Peyer's patch (tissue), 4 donors: ENCODE measurements around the gene ZNHIT2. TPM values are rescaled to one million over a fixed set of nuclear protein-coding genes. Genes with fewer than 3 reads are reported as not detected.

ENCODE experiments used
- DNase-seq, 3 donors: peaks; one replicate each; pipeline ENCODE4 v3.0.0-alpha.2; 2017 to 2019
- H3K27ac ChIP-seq, 4 donors: fragments of 200-600 bp; sonication (generic); one replicate each; pipeline ENCODE4 v1.5.1; 2016 to 2019
- H3K27me3 ChIP-seq, 2 donors: fragments of 200-600 bp; sonication (generic); one replicate each; pipeline ENCODE4 v1.5.1; 2019
- H3K36me3 ChIP-seq, 3 donors: fragments of 200-600 bp; sonication (generic); one replicate each; pipeline ENCODE4 v1.5.1; 2016 to 2019
- H3K4me1 ChIP-seq, 4 donors: fragments of 200-600 bp; sonication (generic); one replicate each; pipeline ENCODE4 v1.5.1; 2016 to 2019
- H3K4me3 ChIP-seq, 4 donors: fragments of 200-600 bp; sonication (generic); 1 replicate in 3 of 4; 2 replicates in 1 of 4; pipeline ENCODE4 v1.5.1; 2016 to 2019; ENCODE audit warnings: mild to moderate bottlenecking in 1 of 4
- H3K9me3 ChIP-seq, 4 donors: fragments of 200-600 bp; sonication (generic); one replicate each; pipeline ENCODE4 v1.5.1; 2016 to 2019; ENCODE audit warnings: mild to moderate bottlenecking in 1 of 4
- POLR2A ChIP-seq, 2 donors: fragments of 450-650 bp; IDR thresholded peaks; one replicate each; pipeline ENCODE4 v1.5.1; 2017; ENCODE audit warnings: antibody characterized with exemption in 2 of 2, mild to moderate bottlenecking in 2 of 2, moderate library complexity in 2 of 2
- total RNA-seq, 4 donors: library from RNA; depleted of rRNA; stranded (reverse); fragments of >200 nt; gene quantifications; one replicate each; pipeline ENCODE4 v1.1.0, GENCODE V29; 2016
- TF ChIP-seq, protein P1 (sequence below), 6 experiments: fragments of 450-650 bp in 4 of 6; fragments of 200-600 bp in 2 of 6; sonication (generic) in 1 of 6; IDR thresholded peaks; one replicate each; pipeline ENCODE4 v1.5.1; 2017 to 2019; ENCODE audit warnings: antibody characterized with exemption in 6 of 6, mild to moderate bottlenecking in 3 of 6, moderate library complexity in 1 of 6

Gene ZNHIT2
- 10 to 100 TPM in 3 of 4 donors, 1 to 10 TPM in 1; 8.7 to 20.6 (median 13.8) TPM for total RNA-seq

DNA sequence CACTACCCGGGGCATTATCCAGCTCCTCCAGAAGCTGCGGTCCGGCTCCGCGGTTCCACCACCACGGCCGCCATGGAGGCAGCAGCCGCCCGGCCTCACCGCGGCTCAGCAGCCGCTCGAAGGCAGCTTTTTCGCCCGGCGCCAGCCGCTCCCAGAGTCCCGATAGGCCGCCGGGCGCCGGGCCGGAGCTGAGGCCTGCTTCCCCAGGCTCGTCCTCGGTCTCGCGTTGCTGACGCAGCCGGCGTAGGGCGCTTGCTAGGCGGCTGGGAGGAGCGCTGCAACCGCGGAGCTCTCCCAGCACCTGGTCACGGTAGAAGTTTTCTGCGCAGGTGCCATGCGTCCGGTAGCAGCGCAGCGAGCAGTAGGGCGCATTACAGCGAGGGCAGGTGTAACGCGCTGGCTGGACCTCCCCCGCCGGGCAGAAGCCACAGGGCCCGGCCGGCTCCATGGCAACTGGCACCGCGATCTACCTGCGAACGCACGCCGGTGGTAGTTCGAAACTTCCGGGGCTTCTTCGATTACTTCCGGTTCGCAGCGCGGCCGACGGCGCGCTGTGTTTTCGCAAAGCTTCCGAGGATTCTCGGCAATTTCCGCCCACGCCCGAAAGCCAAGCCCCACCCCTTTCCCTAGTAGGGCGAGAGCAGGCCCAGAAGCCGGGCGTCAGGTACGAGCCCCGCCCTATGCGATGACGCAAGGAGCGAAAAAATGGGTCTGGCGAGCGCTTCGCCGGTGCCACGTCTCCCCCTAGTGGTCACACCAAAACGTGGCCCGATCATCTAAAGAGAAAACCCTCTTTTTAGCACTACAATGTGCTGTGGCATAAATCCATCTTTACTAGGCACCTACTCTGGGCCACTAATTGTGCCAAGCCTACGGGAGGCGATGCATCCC lies at the start of gene ZNHIT2:
TSS of gene ZNHIT2 (minus strand) at position 496 of the 891 bp plus-strand sequence. CDS start at position 448, 48 bp downstream.
- TF ChIP-seq POLR2A (IDR thresholded peaks at IDR 0.05), result peak; percentile 31 to 53
- TF ChIP-seq, protein P1, sequence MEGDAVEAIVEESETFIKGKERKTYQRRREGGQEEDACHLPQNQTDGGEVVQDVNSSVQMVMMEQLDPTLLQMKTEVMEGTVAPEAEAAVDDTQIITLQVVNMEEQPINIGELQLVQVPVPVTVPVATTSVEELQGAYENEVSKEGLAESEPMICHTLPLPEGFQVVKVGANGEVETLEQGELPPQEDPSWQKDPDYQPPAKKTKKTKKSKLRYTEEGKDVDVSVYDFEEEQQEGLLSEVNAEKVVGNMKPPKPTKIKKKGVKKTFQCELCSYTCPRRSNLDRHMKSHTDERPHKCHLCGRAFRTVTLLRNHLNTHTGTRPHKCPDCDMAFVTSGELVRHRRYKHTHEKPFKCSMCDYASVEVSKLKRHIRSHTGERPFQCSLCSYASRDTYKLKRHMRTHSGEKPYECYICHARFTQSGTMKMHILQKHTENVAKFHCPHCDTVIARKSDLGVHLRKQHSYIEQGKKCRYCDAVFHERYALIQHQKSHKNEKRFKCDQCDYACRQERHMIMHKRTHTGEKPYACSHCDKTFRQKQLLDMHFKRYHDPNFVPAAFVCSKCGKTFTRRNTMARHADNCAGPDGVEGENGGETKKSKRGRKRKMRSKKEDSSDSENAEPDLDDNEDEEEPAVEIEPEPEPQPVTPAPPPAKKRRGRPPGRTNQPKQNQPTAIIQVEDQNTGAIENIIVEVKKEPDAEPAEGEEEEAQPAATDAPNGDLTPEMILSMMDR (IDR thresholded peaks at IDR 0.05), result peak; percentile 91 to 99 (median 98)
- no peaks in the 10 kb centered on the region for H3K27me3 ChIP-seq
- peak within 1 kb of the TSS; percentile 68 to 97 (median 82) for H3K4me3 ChIP-seq
- no peaks in the 10 kb centered on the region for H3K9me3 ChIP-seq
- H3K27ac ChIP-seq, result peak within 1 kb of the TSS; percentile 76 to 93 (median 80)
- peak; percentile 100 for DNase-seq
- peaks cover 0 to 24% (median 0%) of the 10 kb centered on the region in 3 donors for H3K36me3 ChIP-seq
- peaks cover 12 to 42% (median 28%) of the 10 kb centered on the region in 4 donors for H3K4me1 ChIP-seq

DNA sequence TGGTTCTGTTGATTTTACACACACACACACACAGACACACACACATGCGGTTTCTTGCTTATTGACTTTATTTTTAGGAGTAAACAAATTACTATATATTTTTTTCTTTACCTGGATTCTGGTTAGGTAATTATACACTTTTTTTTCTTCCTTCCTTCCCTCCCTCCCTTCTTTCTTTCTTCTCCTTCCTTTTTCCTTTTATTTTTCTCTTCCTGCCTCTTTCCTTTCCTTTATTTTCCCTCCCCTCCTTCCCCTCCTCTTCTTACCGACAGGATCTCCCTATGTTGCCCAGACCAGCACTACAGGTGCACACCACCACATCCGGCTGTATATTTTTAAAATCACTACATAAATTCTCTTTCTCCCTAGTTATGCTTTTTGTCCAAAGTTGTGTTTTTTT lies 49.4 kb upstream of the ZNHIT2 start:
- no peak overlapping the region for H3K27ac ChIP-seq
- no peaks in the 10 kb centered on the region for H3K27me3 ChIP-seq
- TF ChIP-seq, protein P1 (IDR thresholded peaks at IDR 0.05), result no peak
- no peak for TF ChIP-seq POLR2A (IDR thresholded peaks at IDR 0.05)
- H3K36me3 ChIP-seq, result no peaks in the 10 kb centered on the region
- H3K4me1 ChIP-seq, result no peaks in the 10 kb centered on the region
- DNase-seq, result no peak
- H3K9me3 ChIP-seq, result no peaks in the 10 kb centered on the region
- H3K4me3 ChIP-seq, result no peak overlapping the region

DNA sequence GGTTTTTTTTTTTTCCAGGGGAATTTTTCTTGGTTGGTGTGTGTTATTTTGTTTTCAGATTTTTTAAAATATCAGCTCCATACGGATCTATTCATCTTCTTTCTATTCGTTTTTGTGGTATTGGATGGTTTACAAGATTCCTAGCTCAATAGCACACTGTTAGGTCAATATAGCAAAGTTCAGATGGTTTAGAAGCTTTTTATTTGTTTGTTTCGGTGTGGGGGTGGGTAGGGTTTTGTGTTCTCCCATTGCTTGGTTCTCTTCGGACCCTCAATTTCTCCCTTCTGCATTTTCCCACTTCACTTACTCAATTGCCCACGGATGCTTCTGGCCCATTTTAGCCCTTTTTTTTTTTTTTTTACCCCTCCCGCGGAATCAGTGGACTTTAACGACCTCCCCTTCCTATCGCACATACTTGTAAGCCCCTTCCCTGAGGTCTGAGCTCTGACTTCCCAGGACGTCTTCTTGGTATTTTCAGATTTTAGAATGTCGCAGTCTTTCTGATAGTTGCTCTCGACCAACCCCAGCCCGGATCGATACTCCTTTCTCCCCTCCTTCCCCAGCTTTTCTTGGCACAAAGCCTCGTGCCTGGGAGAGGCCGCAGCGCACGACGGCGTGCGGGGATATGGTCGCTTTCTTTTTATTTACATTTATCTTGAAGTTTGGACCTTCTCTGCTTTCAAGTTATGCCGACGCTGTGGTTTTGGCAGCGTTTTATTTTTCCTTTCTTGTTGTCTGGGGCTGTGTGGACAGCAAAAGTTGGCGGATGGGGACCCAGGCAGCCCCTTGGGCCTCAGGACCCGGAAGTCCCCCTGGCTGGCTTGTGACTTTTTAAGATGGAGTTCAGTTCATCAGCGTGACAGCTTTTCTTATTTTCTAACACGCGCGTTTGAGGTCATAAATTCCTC lies 48.2 kb upstream of the ZNHIT2 start:
- peak in 2 of 3 donors; percentile 49 to 68 for DNase-seq
- Histone ChIP-seq H3K4me1 (no peaks in the 10 kb centered on the region), H3K4me3 (peak overlapping the region in 3 of 4 donors; percentile 1 to 42 (median 32)), H3K27me3 (no peaks in the 10 kb centered on the region), H3K9me3 (no peaks in the 10 kb centered on the region), H3K36me3 (no peaks in the 10 kb centered on the region), H3K27ac (peak overlapping the region in 1 of 4 donors; percentile 33)
- TF ChIP-seq, protein P1 (IDR thresholded peaks at IDR 0.05), result no peak
- TF ChIP-seq POLR2A (IDR thresholded peaks at IDR 0.05), result no peak

DNA sequence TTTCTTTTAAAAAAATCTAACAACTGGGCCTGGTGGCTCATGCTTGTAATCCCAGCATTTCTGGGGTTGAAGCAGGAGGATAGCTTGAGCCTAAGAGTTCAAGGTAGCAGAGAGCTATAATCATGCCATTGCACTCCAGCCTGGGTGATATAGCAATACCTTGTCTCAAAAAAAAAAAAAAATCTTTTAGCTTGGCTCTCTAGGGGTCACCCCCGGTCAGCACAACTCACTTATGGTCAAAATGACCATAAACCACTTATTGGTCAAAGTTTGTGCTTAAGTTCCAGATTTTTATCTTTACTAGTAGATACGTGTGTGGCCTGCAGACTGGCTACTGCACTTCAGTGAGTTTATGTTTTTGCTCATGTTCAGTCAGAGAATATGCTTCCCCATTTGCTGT lies 46.2 kb upstream of the ZNHIT2 start:
- no peaks in the 10 kb centered on the region for H3K27me3 ChIP-seq
- H3K4me3 ChIP-seq, result no peak overlapping the region
- no peaks in the 10 kb centered on the region for H3K4me1 ChIP-seq
- no peak for DNase-seq
- TF ChIP-seq, protein P1 (IDR thresholded peaks at IDR 0.05), result no peak
- no peak for TF ChIP-seq POLR2A (IDR thresholded peaks at IDR 0.05)
- H3K36me3 ChIP-seq, result no peaks in the 10 kb centered on the region
- H3K27ac ChIP-seq, result no peak overlapping the region
- no peaks in the 10 kb centered on the region for H3K9me3 ChIP-seq

DNA sequence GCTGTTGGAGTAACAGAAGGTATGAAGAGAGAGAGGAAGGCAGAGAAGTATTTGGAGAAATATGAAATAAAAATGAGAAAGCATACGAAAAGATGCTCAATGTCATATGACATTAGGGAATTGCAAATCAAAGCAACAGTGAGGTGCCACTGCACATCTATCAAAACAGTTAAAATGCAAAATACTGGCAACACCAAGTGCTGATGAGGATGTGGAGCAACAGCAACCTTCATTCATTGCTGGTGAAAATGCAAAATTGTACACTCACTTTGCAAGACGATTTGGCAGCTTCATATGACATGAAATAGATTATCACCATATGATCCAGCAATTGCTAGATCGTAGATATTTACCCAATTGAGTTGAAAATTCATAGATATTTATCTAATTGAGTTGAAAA lies 43.1 kb upstream of the ZNHIT2 start:
- no peak overlapping the region for H3K4me3 ChIP-seq
- no peaks in the 10 kb centered on the region for H3K27me3 ChIP-seq

More for the DNA sequence above, 43.1 kb upstream of the ZNHIT2 start:
- H3K4me1 ChIP-seq, result no peaks in the 10 kb centered on the region
- no peaks in the 10 kb centered on the region for H3K36me3 ChIP-seq
- H3K9me3 ChIP-seq, result no peaks in the 10 kb centered on the region
- TF ChIP-seq, protein P1 (IDR thresholded peaks at IDR 0.05), result no peak
- no peak for TF ChIP-seq POLR2A (IDR thresholded peaks at IDR 0.05)
- no peak for DNase-seq
- no peak overlapping the region for H3K27ac ChIP-seq
